ENCODE results near the gene NIN.

Gene NIN

DNA sequence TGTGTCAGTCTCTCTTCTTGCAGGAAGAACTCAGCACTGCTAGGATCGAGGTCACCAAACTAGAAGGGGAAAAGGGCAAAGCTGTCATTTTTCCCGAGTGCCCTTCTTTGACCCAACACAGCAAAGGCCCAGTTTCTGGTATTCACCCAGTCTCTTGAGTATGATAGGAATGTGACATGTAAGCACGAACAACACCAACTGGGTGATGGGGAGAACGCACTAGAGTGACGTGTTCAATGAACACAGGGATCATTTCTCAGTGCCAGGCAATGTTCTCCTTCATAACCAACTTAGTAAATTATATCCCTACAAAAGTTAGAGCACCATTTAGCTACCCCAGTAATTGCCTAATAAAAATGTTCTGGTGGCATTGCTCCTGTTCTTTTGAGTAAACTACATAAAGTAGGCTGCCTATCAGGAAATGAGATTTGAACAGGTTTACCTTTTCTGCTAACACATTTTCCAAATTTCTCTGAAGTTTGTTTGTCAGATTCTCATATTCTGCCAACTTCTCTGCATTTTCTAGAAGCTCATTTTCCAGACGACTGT is 64.5 kb downstream of the NIN start:
- H3K4me1 ChIP-seq (ENCODE audit: control insufficient read depth, insufficient read depth, low read length) = no peaks in the 10 kb centered on the region
- no peaks in the 10 kb centered on the region for H3K9me3 ChIP-seq (ENCODE audit: control insufficient read depth, low read length)
- H3K27me3 ChIP-seq (ENCODE audit: control insufficient read depth, insufficient read depth, low read length, poor library complexity, severe bottlenecking) = no peaks in the 10 kb centered on the region
- no peak overlapping the region for H3K27ac ChIP-seq (ENCODE audit: insufficient read depth, low read depth, low read length, poor library complexity, severe bottlenecking)
- H3K4me3 ChIP-seq (ENCODE audit: insufficient read depth, low read depth, low read length) = no peak overlapping the region
- 87 to 92% methylated on average over 5 to 6 of the region's 6 CpGs for WGBS, 2 experiments
- H3K36me3 ChIP-seq (ENCODE audit: control insufficient read depth, insufficient read depth, low read length) = peaks cover 42% of the 10 kb centered on the region

DNA sequence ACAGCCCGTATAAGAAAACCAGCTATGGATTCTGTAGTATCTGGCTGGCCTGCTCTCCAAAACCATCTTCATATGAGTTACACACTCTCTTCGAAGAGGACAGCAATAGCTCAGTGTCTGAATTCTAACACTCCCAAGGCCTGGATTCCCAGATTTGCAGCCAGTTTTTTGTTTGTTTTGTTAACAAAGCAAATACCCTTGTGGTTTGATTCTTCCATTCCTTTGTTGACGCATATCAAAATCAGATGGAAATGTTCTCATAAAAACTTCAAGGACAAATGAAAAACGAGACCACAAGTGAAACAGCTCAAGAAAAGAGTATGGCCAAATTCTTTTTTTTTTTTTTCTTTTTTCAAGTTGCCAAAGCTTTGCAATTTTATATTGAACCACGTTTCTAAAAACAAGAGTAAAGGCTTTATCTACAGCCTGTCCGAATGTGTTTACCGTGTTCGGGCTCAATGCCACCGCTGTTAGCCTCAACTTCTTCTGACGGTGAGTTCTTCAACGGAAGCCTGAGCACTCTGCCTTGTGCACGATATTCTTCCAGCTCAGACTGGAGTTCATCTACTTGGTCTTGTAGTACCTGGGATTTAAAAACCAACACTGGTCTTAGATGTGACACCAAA is 67.5 kb downstream of the NIN start:
- Histone ChIP-seq H3K4me1 (ENCODE audit: control insufficient read depth, insufficient read depth, low read length) (no peaks in the 10 kb centered on the region), H3K27me3 (ENCODE audit: control insufficient read depth, insufficient read depth, low read length, poor library complexity, severe bottlenecking) (no peaks in the 10 kb centered on the region), H3K36me3 (ENCODE audit: control insufficient read depth, insufficient read depth, low read length) (peaks cover 41% of the 10 kb centered on the region), H3K27ac (ENCODE audit: insufficient read depth, low read depth, low read length, poor library complexity, severe bottlenecking) (no peak overlapping the region), H3K9me3 (ENCODE audit: control insufficient read depth, low read length) (no peaks in the 10 kb centered on the region), H3K4me3 (ENCODE audit: insufficient read depth, low read depth, low read length) (no peak overlapping the region)
- WGBS, 2 experiments = 94 to 95% methylated on average over 12 of the region's 12 CpGs

DNA sequence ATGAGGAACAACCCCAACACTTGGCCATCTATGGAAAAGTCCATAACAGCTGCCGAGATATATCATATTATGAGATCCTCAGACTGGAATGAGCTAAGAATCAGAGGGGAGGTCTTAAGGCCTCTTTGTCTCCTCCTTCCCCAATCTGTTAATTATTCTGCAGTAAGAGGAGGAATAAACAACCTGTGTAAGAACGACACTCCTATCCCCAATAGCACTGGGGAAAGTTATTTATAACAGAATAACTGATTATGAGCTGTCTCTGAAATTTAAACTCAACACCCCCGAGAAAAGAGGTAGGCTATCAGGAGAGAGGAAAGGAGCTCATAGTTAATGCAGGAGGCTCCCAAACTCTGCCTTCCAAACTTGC is 68.0 kb downstream of the NIN start:
- no peaks in the 10 kb centered on the region for H3K27me3 ChIP-seq (ENCODE audit: control insufficient read depth, insufficient read depth, low read length, poor library complexity, severe bottlenecking)
- no peak overlapping the region for H3K4me3 ChIP-seq (ENCODE audit: insufficient read depth, low read depth, low read length)
- H3K9me3 ChIP-seq (ENCODE audit: control insufficient read depth, low read length) = no peaks in the 10 kb centered on the region
- 94 to 97% methylated on average over 2 of the region's 3 CpGs for WGBS, 2 experiments
- no peaks in the 10 kb centered on the region for H3K4me1 ChIP-seq (ENCODE audit: control insufficient read depth, insufficient read depth, low read length)
- H3K27ac ChIP-seq (ENCODE audit: insufficient read depth, low read depth, low read length, poor library complexity, severe bottlenecking) = no peak overlapping the region
- peaks cover 41% of the 10 kb centered on the region for H3K36me3 ChIP-seq (ENCODE audit: control insufficient read depth, insufficient read depth, low read length)

DNA sequence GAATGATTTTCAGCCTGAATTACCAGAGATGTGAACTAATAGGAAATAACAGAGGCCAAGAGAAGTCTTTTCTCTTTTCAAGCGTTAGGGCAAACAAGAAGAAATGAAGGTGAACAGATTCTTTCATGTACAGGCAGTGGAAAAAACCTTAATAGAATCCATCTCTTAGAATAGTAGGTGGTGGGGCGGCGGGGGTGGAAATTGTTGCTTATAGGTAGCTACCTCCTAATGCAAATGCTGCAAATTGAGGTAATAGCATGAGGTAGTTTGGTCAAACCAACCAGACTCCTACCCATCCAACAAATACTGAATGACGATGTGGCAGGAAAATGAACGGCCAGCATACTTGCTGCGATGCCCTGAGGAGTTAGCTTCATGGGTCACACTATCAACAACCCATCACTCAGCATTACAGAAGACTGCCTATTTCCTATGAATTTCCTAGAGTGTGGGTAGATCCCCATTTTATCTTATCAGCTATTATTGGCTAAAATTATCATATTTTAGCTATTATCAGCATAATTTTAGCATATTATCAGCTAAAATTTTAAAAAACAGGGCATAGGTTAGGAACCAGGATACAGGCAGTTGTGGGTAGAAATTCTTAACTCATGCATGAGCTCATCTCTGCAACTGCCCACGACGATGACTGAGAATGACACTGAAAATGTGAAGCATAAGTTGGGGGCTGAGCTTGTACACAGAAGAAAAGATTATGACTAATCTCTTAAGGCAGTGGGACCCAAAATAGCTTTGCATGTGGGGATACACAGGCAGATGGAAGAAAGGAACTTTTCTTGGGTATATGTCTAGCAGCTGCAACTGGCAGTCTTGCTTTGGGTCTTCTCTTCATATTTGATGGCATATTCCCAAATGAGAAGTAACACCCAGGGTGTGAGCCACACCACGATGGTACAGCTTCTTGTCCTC is 68.7 kb downstream of the NIN start:
- Histone ChIP-seq H3K4me1 (ENCODE audit: control insufficient read depth, insufficient read depth, low read length) (no peaks in the 10 kb centered on the region), H3K27me3 (ENCODE audit: control insufficient read depth, insufficient read depth, low read length, poor library complexity, severe bottlenecking) (no peaks in the 10 kb centered on the region), H3K9me3 (ENCODE audit: control insufficient read depth, low read length) (no peaks in the 10 kb centered on the region), H3K27ac (ENCODE audit: insufficient read depth, low read depth, low read length, poor library complexity, severe bottlenecking) (no peak overlapping the region), H3K4me3 (ENCODE audit: insufficient read depth, low read depth, low read length) (no peak overlapping the region), H3K36me3 (ENCODE audit: control insufficient read depth, insufficient read depth, low read length) (peaks cover 46% of the 10 kb centered on the region)
- 97 to 98% methylated on average over 9 of the region's 9 CpGs for WGBS, 2 experiments

DNA sequence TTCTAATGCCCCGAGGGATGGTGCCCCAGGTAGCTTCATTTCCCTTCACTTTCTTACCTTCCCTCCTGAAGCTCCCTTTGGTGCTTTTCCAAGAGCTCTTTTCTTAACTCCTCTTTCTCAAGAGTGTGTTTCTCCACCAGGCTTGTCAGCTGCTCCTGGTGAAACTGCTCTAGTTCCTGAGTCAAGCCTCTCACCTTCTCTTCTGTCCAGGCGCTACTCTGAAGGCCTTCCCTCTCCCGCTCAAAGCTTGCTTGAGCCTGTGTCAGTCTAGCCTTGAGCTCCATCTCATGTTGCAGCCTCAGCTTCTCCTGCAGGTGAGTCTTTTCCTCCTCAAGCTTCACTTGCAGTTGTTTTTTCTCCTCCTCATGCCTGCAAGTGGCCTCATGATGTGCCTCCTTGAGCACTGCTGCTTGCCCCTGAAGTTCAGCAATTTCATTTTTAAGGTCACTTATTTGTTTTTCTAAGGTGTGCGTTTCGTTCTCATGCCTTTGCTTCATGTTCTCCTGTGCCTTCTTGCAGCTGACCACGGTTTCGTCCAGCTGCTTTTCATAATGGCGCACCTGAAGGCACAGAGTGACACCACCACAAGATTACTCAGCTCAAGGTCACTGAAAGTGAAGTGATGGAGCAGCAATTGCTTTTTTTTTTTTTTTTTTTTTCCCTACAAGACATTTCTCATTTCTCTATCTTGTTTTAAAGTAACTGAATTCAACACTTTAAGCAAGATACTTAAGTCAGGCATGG is 71.0 kb downstream of the NIN start:
- H3K27ac ChIP-seq (ENCODE audit: insufficient read depth, low read depth, low read length, poor library complexity, severe bottlenecking) = no peak overlapping the region
- H3K4me1 ChIP-seq (ENCODE audit: control insufficient read depth, insufficient read depth, low read length) = no peaks in the 10 kb centered on the region
- H3K36me3 ChIP-seq (ENCODE audit: control insufficient read depth, insufficient read depth, low read length) = peaks cover 47% of the 10 kb centered on the region
- H3K4me3 ChIP-seq (ENCODE audit: insufficient read depth, low read depth, low read length) = no peak overlapping the region
- 95 to 97% methylated on average over 8 of the region's 8 CpGs for WGBS, 2 experiments
- H3K27me3 ChIP-seq (ENCODE audit: control insufficient read depth, insufficient read depth, low read length, poor library complexity, severe bottlenecking) = no peaks in the 10 kb centered on the region
- H3K9me3 ChIP-seq (ENCODE audit: control insufficient read depth, low read length) = no peaks in the 10 kb centered on the region

DNA sequence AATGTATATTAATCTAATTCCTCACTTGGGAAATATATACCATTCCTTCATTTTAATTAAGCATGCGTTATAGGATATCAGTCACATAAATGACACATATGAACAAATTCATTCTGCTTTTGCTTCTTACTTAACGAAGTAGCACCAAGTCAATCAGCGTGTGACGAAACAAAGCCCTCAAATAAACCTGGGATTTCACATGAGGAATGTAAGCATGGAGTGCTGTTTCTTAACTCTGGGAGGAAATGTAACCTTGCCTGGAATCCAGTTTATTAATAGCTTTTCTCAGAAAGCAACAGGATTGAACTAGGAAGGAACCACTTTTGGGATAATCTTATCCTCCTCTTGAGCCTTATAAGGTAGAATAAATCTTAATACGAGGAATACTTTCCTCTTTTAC is 72.0 kb downstream of the NIN start:
- Histone ChIP-seq H3K27ac (ENCODE audit: insufficient read depth, low read depth, low read length, poor library complexity, severe bottlenecking) (no peak overlapping the region), H3K9me3 (ENCODE audit: control insufficient read depth, low read length) (no peaks in the 10 kb centered on the region), H3K4me3 (ENCODE audit: insufficient read depth, low read depth, low read length) (no peak overlapping the region), H3K27me3 (ENCODE audit: control insufficient read depth, insufficient read depth, low read length, poor library complexity, severe bottlenecking) (no peaks in the 10 kb centered on the region), H3K36me3 (ENCODE audit: control insufficient read depth, insufficient read depth, low read length) (peaks cover 52% of the 10 kb centered on the region), H3K4me1 (ENCODE audit: control insufficient read depth, insufficient read depth, low read length) (no peaks in the 10 kb centered on the region)
- 95 to 96% methylated on average over 4 to 5 of the region's 5 CpGs for WGBS, 2 experiments

DNA sequence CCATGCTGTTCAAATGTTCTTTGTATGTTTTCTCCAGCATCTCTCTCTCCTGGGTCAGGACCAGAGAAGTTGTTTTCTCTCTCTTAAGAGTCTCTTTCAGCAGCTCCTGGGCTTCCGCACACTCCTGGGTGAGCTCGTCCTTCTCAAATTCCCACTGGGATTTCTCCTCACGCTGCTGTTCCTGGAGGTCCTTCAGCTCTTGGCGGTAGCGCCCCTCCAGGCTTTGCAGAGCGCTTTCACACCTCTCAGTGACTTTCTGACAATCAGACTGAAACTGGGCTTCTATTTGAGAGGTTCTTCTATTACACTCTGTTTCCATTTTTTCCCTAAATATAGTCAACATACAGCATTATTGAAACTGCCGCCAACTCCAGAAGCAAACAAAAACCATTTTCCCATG is 72.7 kb downstream of the NIN start:
- H3K36me3 ChIP-seq (ENCODE audit: control insufficient read depth, insufficient read depth, low read length) = peaks cover 53% of the 10 kb centered on the region

DNA sequence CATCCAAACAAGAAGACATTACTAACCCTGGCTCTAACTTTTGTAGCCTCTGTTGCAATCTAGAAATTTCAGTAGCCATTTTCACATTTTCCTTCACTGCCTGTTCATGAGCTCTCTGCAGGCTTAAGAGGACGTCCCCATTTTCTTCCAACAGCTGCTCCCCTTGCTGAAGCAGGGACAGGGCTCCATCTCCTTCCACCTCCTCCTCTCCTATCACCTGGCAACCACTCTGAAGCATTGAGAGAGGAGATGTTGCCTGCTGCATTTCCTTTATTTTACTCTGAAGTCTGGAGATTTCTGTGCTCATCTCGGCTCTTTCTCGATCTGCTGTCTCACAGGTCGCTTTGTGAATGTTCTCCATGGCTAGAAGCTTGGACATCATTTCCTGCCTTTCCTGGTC is 73.3 kb downstream of the NIN start:
- Histone ChIP-seq H3K4me3 (ENCODE audit: insufficient read depth, low read depth, low read length) (no peak overlapping the region), H3K27me3 (ENCODE audit: control insufficient read depth, insufficient read depth, low read length, poor library complexity, severe bottlenecking) (no peaks in the 10 kb centered on the region), H3K36me3 (ENCODE audit: control insufficient read depth, insufficient read depth, low read length) (peaks cover 47% of the 10 kb centered on the region), H3K9me3 (ENCODE audit: control insufficient read depth, low read length) (no peaks in the 10 kb centered on the region), H3K27ac (ENCODE audit: insufficient read depth, low read depth, low read length, poor library complexity, severe bottlenecking) (no peak overlapping the region), H3K4me1 (ENCODE audit: control insufficient read depth, insufficient read depth, low read length) (no peaks in the 10 kb centered on the region)
- WGBS, 2 experiments = 95 to 97% methylated on average over 4 of the region's 4 CpGs

More for the DNA sequence above, 72.7 kb downstream of the NIN start:
- Histone ChIP-seq H3K27me3 (ENCODE audit: control insufficient read depth, insufficient read depth, low read length, poor library complexity, severe bottlenecking) (no peaks in the 10 kb centered on the region), H3K27ac (ENCODE audit: insufficient read depth, low read depth, low read length, poor library complexity, severe bottlenecking) (no peak overlapping the region), H3K9me3 (ENCODE audit: control insufficient read depth, low read length) (no peaks in the 10 kb centered on the region), H3K4me1 (ENCODE audit: control insufficient read depth, insufficient read depth, low read length) (no peaks in the 10 kb centered on the region), H3K4me3 (ENCODE audit: insufficient read depth, low read depth, low read length) (no peak overlapping the region)
- WGBS, 2 experiments = 94 to 95% methylated on average over 7 of the region's 7 CpGs

DNA sequence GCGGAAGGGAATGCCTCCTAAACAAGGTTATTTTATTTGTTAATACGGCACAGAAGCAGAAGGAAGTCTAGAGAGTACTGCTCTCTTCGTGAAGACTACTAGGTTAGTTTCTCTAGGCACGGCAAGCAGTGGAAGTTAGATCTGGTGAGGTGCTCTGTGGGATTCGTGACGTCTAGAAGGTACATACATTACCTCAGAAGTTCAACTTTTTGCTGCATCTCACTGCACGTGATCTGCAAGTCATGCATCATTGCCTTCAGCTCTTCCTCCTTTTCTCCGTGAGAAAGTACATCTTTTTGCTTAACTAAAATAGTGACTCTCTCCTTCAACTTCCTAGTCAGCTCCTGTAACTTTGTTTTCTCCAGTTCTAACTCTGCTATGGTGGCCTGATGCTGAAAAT is 74.7 kb downstream of the NIN start:
- Histone ChIP-seq H3K4me3 (ENCODE audit: insufficient read depth, low read depth, low read length) (no peak overlapping the region), H3K27me3 (ENCODE audit: control insufficient read depth, insufficient read depth, low read length, poor library complexity, severe bottlenecking) (no peaks in the 10 kb centered on the region), H3K36me3 (ENCODE audit: control insufficient read depth, insufficient read depth, low read length) (peaks cover 43% of the 10 kb centered on the region), H3K9me3 (ENCODE audit: control insufficient read depth, low read length) (no peaks in the 10 kb centered on the region), H3K27ac (ENCODE audit: insufficient read depth, low read depth, low read length, poor library complexity, severe bottlenecking) (no peak overlapping the region), H3K4me1 (ENCODE audit: control insufficient read depth, insufficient read depth, low read length) (no peaks in the 10 kb centered on the region)
- WGBS, 2 experiments = 88 to 91% methylated on average over 8 of the region's 8 CpGs

DNA sequence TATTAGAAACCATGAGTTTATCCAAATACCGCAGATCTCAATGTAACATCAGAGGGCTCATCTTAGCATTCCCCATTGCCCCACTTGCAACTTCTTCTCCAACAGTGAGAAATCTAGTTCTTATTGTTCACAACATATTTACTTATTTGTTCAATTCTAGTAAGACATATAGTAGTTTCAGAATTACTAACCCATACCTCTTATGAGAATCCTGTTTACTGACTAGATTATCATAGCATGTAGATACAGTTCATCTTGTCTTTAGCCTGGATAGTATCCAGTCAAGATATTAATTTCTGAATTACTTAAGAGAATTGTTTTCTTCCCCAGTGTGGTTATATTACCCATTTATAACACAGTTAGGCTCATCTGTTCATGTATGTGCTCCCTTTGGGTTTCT is 80.6 kb downstream of the NIN start:
- no peaks in the 10 kb centered on the region for H3K9me3 ChIP-seq (ENCODE audit: control insufficient read depth, low read length)
- peaks cover 41% of the 10 kb centered on the region for H3K36me3 ChIP-seq (ENCODE audit: control insufficient read depth, insufficient read depth, low read length)
- H3K27me3 ChIP-seq (ENCODE audit: control insufficient read depth, insufficient read depth, low read length, poor library complexity, severe bottlenecking) = no peaks in the 10 kb centered on the region
- no peak overlapping the region for H3K27ac ChIP-seq (ENCODE audit: insufficient read depth, low read depth, low read length, poor library complexity, severe bottlenecking)
- WGBS, 2 experiments = 93 to 100% methylated on average over 1 of the region's 1 CpG
- H3K4me3 ChIP-seq (ENCODE audit: insufficient read depth, low read depth, low read length) = no peak overlapping the region
- H3K4me1 ChIP-seq (ENCODE audit: control insufficient read depth, insufficient read depth, low read length) = no peaks in the 10 kb centered on the region
